Right atrium auricular region (tissue), 2 donors: ENCODE data around the gene CYP46A1. TPM values are rescaled to one million over a fixed set of nuclear protein-coding genes. Genes with fewer than 3 reads are reported as not detected.

Experiments used
- DNase-seq: peaks from one replicate; pipeline ENCODE4 v3.0.0-alpha.2; 2019; ENCODE audit warnings: low spot score
- H3K27ac ChIP-seq, 2 donors: fragments of 200-600 bp; sonication (generic); 1 replicate in 1 of 2; 2 replicates in 1 of 2; pipeline ENCODE4 v1.5.1; 2016 to 2019
- H3K27me3 ChIP-seq, 2 donors: fragments of 200-600 bp; sonication (generic); one replicate each; pipeline versions ENCODE4 v1.5.1 to v1.6.0; 2017 to 2019
- H3K36me3 ChIP-seq: fragments of 200-600 bp; sonication (generic); one replicate; pipeline ENCODE4 v1.5.1; 2016
- H3K4me1 ChIP-seq, 2 donors: fragments of 200-600 bp; sonication (generic); one replicate each; pipeline versions ENCODE4 v1.5.1 to v1.6.0; 2017 to 2019
- H3K4me3 ChIP-seq, 2 donors: fragments of 200-600 bp; sonication (generic); 1 replicate in 1 of 2; 2 replicates in 1 of 2; pipeline ENCODE4 v1.5.1; 2017 to 2019; ENCODE audit warnings: mild to moderate bottlenecking in 1 of 2, moderate library complexity in 1 of 2
- H3K9me3 ChIP-seq, 2 donors: fragments of 200-600 bp; sonication (generic); one replicate each; pipeline ENCODE4 v1.5.1; 2019
- total RNA-seq, 2 donors: library from RNA; depleted of rRNA; stranded (reverse); fragments of >200 nt; gene quantifications; one replicate each; pipeline ENCODE4 v1.1.0, GENCODE V29; 2016
- TF ChIP-seq, protein P1 (sequence below), 2 donors: fragments of 200-600 bp; sonication (generic); IDR thresholded peaks; one replicate each; pipeline ENCODE4 v1.5.1; 2019; ENCODE audit warnings: antibody characterized with exemption in 2 of 2

Gene CYP46A1
- total RNA-seq, 2 donors from 2014 or later, result 1.4 to 6.9 TPM

DNA sequence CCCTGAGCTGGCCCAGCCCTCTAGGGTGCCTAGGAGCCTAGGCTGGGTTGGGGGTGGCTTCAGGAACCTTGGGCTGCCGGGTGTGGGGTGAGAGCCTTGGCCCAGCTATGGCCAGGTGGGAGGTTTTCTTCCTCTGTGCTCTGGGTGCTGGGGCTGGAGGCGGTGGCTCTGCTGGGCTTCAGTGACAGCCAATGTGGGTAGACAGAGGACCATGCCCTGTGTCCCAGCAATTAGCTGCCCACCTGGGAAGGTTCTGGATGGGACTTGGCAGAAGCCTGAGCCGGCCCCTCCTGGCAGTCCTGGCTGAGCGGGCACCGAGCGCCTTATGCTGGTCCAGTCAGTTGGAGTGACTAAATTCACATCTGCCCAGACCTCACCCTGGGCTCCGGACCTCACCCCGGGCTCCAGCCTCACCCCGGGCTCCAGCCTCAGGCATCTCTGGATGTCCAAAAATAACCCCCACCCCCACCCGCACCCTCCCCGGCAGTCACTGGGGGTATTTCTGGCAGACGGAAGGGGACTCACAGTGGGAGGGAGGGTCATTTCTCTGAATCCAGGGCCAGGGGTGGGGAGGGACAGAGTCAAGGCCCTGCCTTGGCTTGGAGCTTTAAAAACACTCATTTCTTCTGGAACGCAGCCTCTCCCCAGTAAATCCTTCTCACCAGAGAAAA, 46.9 kb downstream of the CYP46A1 start:
- Histone ChIP-seq H3K27ac (no peak overlapping the region), H3K9me3 (no peaks in the 10 kb centered on the region), H3K4me1 (peaks cover 0 to 63% of the 10 kb centered on the region in 2 donors), H3K27me3 (no peaks in the 10 kb centered on the region), H3K4me3 (peak overlapping the region in 1 of 2 donors; percentile 59), H3K36me3 (no peaks in the 10 kb centered on the region)
- peak; percentile 58 for DNase-seq
- TF ChIP-seq, protein P1, sequence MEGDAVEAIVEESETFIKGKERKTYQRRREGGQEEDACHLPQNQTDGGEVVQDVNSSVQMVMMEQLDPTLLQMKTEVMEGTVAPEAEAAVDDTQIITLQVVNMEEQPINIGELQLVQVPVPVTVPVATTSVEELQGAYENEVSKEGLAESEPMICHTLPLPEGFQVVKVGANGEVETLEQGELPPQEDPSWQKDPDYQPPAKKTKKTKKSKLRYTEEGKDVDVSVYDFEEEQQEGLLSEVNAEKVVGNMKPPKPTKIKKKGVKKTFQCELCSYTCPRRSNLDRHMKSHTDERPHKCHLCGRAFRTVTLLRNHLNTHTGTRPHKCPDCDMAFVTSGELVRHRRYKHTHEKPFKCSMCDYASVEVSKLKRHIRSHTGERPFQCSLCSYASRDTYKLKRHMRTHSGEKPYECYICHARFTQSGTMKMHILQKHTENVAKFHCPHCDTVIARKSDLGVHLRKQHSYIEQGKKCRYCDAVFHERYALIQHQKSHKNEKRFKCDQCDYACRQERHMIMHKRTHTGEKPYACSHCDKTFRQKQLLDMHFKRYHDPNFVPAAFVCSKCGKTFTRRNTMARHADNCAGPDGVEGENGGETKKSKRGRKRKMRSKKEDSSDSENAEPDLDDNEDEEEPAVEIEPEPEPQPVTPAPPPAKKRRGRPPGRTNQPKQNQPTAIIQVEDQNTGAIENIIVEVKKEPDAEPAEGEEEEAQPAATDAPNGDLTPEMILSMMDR (IDR thresholded peaks at IDR 0.05), result no peak

DNA sequence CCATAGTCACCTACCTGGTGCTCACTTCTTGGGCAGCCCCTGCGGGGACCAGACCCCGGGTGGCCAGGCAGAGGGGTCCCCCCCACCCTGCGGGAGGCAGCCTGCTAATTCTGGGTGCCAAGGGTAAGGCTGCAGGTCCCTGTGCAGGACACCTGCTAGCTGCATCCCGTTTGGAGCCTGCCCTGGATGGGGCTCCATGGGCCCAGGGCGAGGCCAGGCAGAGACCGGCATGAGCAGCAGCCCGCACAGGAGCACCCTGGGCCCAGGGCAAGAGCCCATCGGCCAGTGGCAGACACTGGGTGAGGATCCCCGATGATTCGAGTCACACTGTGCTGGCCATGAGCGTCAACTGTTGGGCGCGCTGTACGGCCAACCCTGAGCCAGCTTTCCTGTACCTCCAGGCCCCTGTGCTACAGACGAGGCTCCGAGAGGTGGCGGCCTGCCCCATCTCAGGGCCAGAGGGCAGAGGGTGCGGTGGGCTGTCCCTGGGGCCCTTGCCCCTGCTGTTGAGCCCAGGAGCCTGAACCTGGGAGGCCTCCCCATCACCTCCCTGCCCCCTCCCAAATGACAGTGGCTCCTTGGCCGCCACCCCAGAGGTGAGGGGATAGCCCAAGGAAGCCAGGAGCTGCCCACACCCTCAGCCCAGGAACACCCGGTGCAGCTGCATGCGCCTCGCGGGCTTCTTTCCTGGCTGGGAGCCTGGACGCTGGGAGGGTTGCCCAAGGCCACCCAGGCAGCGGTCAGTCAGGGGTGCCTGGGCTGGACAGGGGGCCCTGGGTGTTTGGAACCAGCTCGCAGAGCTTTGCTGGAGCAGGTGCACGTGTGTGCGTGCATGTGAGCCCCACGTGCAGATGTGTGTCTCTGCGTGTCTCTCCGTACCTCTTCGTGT, 47.7 kb downstream of the CYP46A1 start:
- no peaks in the 10 kb centered on the region for H3K9me3 ChIP-seq
- peak; percentile 56 for DNase-seq
- no peaks in the 10 kb centered on the region for H3K36me3 ChIP-seq
- TF ChIP-seq, protein P1 (IDR thresholded peaks at IDR 0.05), result no peak
- no peaks in the 10 kb centered on the region for H3K27me3 ChIP-seq
- no peak overlapping the region for H3K27ac ChIP-seq
- H3K4me1 ChIP-seq, result peaks cover 0 to 68% of the 10 kb centered on the region in 2 donors
- H3K4me3 ChIP-seq, result no peak overlapping the region

DNA sequence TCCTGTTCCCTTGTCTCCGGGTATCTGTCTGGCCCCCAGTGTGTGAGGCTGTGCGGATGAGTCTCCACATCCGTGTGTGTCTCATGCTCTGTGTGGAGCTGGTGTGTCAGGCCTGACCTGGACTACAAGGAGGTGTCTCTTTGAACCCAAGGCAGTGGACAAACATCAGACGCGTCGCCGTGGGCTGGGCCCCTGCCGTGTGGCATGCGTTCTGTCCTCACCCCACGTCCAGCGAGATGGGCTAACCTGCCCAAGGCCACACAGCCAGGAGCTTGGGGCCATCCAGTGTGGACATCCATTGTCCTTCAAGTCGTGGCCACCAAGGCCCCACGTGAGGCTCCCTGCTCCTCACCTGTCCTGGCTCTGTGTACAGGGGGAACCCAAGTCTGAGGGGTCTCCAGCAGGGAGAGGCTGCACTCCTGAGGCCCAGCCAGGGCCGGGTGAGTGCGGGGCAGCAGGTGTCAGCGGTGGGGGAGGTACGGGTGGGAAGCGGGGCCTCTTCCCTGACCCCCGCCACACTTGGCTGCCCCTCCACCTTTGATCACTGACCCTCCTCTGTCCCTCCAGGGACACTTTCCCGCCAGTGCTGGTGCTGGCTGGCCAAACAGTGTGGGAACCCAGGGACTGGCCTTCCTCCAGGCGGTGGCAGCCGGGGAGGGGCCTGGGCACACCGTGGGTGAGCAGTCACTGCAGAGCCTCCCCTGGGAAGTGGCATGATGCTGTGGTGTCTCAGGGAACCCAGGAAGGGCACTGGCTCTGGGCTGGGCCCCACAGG, 48.5 kb downstream of the CYP46A1 start:
- peak; percentile 57 for DNase-seq
- TF ChIP-seq, protein P1 (IDR thresholded peaks at IDR 0.05), result no peak
- Histone ChIP-seq H3K4me3 (no peak overlapping the region), H3K4me1 (peaks cover 0 to 76% of the 10 kb centered on the region in 2 donors), H3K27ac (no peak overlapping the region), H3K36me3 (no peaks in the 10 kb centered on the region), H3K9me3 (no peaks in the 10 kb centered on the region), H3K27me3 (no peaks in the 10 kb centered on the region)

DNA sequence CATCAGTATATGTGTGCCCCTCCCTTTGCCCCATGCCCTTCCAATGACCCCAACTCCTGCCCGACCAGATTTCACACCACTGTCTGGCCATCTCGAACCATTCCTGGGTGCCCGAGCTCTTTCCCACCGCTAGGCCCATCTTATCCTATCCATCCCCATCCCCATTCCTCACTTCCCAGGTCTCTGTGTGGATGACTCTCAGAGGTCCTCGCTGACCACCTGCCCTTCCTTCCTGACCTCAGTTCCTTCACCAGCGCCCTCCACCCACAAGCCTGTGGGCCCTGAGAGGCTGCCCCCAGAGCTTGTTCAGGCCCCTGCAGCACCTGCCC, 49.1 kb downstream of the CYP46A1 start:
- H3K9me3 ChIP-seq, result no peaks in the 10 kb centered on the region
- H3K4me3 ChIP-seq, result no peak overlapping the region
- no peaks in the 10 kb centered on the region for H3K36me3 ChIP-seq
- no peak overlapping the region for H3K27ac ChIP-seq
- H3K4me1 ChIP-seq, result peaks cover 0 to 82% of the 10 kb centered on the region in 2 donors
- TF ChIP-seq, protein P1 (IDR thresholded peaks at IDR 0.05), result no peak
- no peaks in the 10 kb centered on the region for H3K27me3 ChIP-seq
- DNase-seq, result no peak

DNA sequence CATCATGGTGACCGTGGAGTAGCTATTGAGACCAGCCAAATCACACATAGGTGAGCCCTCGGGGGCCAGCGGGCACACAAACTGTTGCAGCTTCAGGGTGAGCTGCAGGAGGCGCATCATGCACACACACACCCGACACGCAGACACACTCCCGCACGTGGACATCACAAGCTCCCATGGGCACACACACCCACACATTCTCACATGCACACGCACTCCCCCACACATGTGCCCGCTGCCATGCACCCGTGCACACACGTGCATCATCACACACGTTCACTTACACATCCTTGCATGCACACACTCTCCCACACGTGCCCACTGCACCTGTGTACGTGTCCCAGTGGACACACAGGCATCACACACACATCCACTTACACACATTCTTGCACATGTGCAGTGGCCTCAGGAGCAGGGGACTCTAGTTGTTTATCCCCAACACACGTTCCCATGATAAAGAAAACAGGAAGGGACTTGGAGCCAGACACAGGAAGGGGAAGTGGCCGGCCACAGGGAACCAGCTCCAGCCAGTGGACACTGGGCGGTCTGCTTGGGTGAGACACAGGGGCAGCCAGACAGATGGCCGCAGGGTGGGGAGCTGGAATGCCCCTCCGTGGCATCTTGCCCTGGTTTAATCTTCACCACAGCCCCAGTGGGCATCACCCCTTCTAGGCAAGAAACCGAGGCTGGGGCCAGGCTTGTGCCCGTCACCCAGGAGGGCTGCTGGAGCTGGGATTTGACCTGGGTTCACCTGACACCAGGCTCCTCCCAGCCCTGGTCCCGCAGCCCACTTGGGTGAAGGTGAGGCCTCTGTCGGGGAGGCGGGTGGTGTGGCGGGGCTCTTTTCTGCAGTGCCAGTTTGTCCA, 49.7 kb downstream of the CYP46A1 start:
- no peaks in the 10 kb centered on the region for H3K27me3 ChIP-seq
- peak; percentile 68 for DNase-seq
- H3K4me1 ChIP-seq, result peaks cover 0 to 88% of the 10 kb centered on the region in 2 donors
- H3K36me3 ChIP-seq, result no peaks in the 10 kb centered on the region
- H3K4me3 ChIP-seq, result no peak overlapping the region
- H3K27ac ChIP-seq, result peak overlapping the region in 1 of 2 donors; percentile 3
- TF ChIP-seq, protein P1 (IDR thresholded peaks at IDR 0.05), result no peak
- no peaks in the 10 kb centered on the region for H3K9me3 ChIP-seq
